NOMO-1 treated with DMSO at 0.1 percent for 48 hours (cell line): ENCODE data around the gene FREM3.

Source experiments
- DNase-seq: peaks from one replicate; lab custom pipeline; 2025; ENCODE audit not compliant: unreplicated experiment; lab: John Stamatoyannopoulos, UW

The FREM3 gene

GRCh38 chr4:143668930-143669552, 31.4 kb downstream of the FREM3 start:
- DNase-seq: no peak

DNA sequence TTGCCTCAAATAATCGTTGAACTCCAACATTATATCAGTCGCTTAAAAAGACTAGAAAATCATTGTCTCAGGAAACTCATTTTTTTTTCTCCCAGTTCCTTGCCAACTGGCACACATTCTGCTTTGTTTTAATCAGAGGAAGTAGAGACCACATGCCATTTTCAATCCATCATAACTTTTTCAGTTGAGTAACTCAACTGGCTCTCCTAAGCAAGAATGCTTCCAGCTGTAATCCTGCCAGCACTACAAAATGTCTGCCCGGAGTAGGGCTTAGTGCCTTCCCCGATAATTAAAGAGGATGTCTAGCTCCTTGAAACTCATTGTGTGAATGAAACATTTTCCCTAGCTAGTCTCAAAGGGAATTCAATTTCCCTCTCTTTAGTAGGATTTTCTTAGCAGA, 33.0 kb downstream of the FREM3 start:
- DNase-seq: no peak

- DNase-seq: no peak
Measured at GRCh38 chr4:143658336-143658735, 42.1 kb downstream of the FREM3 start.

DNA sequence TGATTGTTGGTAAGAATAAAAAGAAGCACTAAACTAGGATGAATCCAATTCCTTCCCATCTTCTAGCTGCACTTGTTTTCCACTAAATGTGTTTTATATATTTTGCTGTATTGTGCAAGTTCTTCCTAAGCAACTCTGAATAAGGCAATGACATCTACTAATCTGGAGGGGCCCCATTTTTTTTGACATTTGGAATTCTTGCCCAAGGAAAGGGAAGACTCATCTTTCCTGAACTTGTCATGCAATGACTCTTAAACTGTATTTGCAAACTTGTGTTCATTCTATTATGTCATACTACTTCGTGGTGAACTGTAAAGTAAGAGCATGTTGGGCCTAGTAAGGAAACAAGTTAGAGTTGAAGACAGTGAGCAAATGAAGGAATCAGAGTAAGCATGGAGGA, 45.9 kb downstream of the FREM3 start:
- DNase-seq: no peak

- DNase-seq: no peak
Measured at GRCh38 chr4:143653031-143653430, 47.4 kb downstream of the FREM3 start.

GRCh38 chr4:143643399-143643798, 57.1 kb downstream of the FREM3 start:
- no peak for DNase-seq

- no peak for DNase-seq
Measured at GRCh38 chr4:143642611-143643010, 57.9 kb downstream of the FREM3 start.

- DNase-seq: no peak
Measured at GRCh38 chr4:143641361-143641760, 59.1 kb downstream of the FREM3 start.

DNA sequence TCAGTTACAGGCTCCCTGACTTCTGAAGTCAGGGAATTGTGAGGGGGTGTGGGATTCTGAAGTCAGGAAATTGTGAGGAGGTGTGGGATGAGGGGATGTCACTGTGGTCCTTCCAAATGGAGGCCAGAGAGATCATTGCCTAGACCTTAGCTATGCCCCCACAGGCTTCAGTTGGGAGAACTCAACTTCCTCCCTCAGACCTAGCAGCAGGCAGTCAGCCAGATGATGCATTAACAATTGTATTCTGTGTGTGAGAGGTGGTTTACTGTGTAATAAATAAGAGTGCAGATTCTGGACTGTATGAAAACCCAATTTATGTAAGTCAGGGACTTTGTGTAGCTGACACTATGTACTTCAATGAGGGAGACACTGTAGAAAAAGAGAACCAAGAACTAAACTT, 65.7 kb downstream of the FREM3 start:
- DNase-seq: no peak

- DNase-seq: no peak
Measured at GRCh38 chr4:143633833-143634232, 66.6 kb downstream of the FREM3 start.

- DNase-seq: no peak
Measured at GRCh38 chr4:143626134-143626911, 74.2 kb downstream of the FREM3 start.

DNA sequence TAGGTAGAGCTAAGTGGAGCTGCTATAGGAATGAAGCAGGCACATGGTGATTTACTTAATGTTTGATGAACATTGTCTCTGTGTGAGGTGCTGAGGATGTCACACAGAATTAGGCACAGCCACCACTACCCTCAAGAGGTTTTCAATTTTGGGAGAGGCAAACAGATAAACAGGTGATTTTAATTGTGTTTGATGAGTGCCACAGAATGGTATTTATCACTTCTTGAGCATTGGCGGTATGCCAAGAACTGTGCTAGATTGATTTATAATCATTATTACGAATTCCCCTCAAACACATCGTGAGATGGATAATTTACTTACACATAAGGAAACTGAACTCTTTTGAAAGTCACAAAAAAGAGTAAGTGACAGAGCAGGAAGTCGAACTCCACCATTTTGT, 74.8 kb downstream of the FREM3 start:
- no peak for DNase-seq

DNA sequence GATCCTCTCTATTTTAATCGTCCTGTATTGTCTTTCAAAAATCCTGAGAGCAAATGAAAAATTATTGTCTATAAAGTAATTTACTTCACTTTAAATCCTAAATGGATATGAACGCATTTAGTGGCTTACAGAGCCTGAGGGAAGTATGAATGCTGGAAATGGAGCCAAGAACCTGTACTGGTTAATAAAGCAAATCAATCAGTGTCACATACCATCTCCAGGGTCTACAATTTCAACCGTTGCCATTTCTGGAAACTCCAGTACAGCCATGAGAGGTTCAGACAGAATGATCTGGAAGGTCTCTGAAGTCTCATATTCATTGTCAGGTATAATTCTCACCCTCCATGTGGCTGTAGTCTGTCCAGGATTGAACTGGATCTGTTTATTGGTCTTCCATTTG, 76.6 kb downstream of the FREM3 start:
- DNase-seq: no peak

DNA sequence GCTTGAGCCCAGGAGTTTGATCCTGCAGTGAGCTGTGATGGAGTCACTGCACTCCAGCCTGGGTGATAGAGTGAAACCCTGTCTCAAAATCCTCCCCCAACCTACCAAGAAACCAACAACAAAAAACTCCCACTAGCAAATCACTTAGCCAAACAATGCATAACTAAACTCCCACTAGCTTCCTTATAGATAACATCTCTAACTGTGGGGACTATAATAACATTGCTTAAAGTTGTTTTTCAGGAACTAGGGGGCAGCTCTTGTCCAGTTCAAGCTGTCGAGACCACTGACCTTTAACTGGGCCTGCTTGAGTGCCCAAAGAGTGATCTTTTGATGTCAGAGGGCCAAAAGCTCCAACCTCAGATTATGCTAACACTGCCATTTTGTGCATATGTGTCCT, 81.7 kb downstream of the FREM3 start:
- no peak for DNase-seq

DNA sequence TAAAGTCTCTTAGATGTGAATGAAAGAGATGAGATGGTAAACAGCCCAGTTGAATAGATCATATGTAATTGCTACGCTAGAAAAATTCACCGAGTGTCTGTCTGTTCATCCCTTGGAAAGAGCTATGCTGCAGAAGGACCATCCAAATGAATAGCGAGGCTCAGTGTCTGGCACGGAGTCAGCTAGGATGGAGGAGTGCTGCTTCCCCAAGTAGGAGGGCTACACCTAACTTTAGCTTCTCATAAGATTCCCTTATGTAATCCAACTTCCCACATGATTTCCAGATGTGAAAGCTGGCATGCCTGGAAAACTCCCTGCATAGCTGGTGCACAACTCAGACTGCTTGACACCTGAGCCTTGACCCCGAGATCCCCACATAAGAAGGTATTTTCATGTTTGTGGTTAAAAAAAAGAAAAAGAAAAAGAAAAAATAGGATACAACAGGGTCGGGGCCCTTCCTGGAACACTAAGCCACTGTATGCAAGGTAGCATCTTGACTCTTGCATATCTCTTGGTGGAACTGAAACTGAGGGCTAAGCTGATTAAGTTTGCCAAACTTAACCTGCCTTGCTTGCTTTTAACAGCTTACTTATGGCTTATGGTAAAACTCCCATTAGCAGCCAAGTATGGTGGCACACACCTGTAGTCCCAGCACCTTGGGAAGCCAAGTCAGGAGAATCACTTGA, 82.3 kb downstream of the FREM3 start:
- peak; percentile 16 for DNase-seq

DNA sequence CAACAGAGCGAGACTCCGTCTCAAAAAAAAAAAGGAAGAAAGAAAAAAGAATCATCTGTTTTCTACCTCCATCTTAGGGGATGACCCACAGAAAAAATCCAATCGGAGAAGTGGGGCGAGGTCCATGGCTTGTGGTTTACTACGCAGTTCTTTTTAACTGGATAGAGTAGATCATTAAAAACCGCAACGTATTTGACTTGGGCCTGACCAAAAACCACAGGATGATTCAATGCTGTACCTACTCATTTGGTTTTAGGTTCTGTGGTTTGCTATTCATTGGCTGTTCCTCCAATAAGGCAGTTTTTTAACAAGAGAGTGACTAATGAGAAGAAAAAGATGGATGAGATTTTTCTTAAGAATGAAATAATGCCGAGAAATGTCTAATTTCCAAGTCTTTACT, 83.7 kb downstream of the FREM3 start:
- DNase-seq: peak; percentile 87

DNA sequence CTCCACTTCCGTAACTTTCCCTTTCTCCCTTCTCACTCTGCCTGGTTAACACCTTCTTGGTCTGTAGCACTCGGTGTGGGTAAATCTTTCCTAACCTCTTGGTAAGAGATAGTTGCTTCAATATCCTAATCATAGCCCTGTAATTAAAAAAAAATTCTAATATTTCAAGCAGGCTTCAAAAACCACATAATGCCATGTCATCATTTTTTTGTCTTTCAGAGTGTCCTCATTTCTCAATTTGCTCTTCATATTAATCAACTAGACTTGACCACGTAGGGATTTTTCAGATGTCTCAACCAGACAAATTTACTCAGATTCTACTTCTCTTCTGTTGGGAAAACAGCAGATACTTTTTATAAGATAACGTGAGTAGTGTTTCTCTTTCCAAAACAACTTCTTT, 91.0 kb downstream of the FREM3 start:
- DNase-seq: no peak

- DNase-seq: no peak
Measured at GRCh38 chr4:143606480-143606879, 94.0 kb downstream of the FREM3 start.

GRCh38 chr4:143599827-143600226, 100.6 kb downstream of the FREM3 start:
- no peak for DNase-seq

GRCh38 chr4:143598816-143599215, 101.7 kb downstream of the FREM3 start:
- no peak for DNase-seq

- no peak for DNase-seq
Measured at GRCh38 chr4:143597276-143597675, 103.2 kb downstream of the FREM3 start.

DNA sequence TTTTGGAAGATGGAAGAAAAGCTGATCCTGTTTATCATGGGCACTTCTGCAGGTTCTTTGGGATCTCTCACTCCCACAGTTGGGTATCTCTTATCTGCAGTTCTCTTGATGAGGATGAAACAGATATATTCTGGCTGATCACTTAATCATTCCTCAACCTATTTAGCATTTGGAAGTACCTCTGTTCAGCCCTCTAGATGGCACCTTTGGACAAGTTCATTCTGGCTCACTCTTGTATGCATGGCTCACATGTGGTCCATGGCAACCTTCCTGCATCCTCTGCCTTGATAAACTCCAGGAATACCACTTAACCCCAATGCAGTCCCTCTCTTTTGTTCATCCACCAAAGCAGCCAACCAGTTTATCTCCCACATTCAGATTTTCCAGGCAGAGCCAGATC, 112.8 kb downstream of the FREM3 start:
- DNase-seq: no peak
